Measurements from ENCODE around the gene PCNX1.
"Not testable (repeated sequence)": the region's sequence is repeated elsewhere in the genome, so short reads cannot be mapped to it uniquely, and the experiment has no call there.

- TF ChIP-seq CTCF (conservative IDR thresholded peaks at IDR 0.05; ENCODE audit: low read depth, low read length); EZH2 (IDR thresholded peaks at IDR 0.05; ENCODE audit: low read length, unreplicated experiment): not testable (repeated sequence)
These were observed 26.4 kb upstream of the PCNX1 start for GRCh38 chr14:70880888-70881287.
